Fibroblast of villous mesenchyme (primary cell): ENCODE data around the gene LHX8. TPM values are rescaled to one million over a fixed set of nuclear protein-coding genes. Genes with fewer than 3 reads are reported as not detected.

ENCODE experiments used
- DNase-seq: peaks from one replicate; pipeline ENCODE4 v3.0.0-alpha.2; 2010; ENCODE audit warnings: low read depth
- H3K4me3 ChIP-seq: 2 replicates; pipeline ENCODE4 v1.5.1; 2011; ENCODE audit warnings: low read depth, mild to moderate bottlenecking, low read length
- CTCF ChIP-seq: IDR thresholded peaks from 2 replicates; pipeline ENCODE4 v1.5.1; 2012; ENCODE audit warnings: low read depth, mild to moderate bottlenecking, low read length; ENCODE audit not compliant: insufficient read depth
- total RNA-seq: library from RNA; depleted of rRNA; stranded (reverse); fragments of >200 nt; gene quantifications from 2 replicates; pipeline ENCODE4 v1.2.3, GENCODE V29; 2012

Gene LHX8
- under 0.01 TPM in 1 of 2 replicates, not detected in the other for total RNA-seq

- H3K4me3 ChIP-seq = peak within 1 kb of the TSS; percentile 4
- DNase-seq = no peak
- TF ChIP-seq CTCF = no peak
These were observed at the start of gene LHX8 for GRCh38 chr1:75133750-75134646. LHX8 (plus strand) TSS chr1:75134388; CDS start chr1:75136615, 2,227 bp downstream.

- no peak for TF ChIP-seq CTCF
- no peak overlapping the region for H3K4me3 ChIP-seq
- no peak for DNase-seq
These were observed 48.3 kb upstream of the LHX8 start for GRCh38 chr1:75085931-75086330.

GRCh38 chr1:75087278-75087677, 46.9 kb upstream of the LHX8 start:
- DNase-seq = no peak

GRCh38 chr1:75092141-75092540, 42.0 kb upstream of the LHX8 start:
- TF ChIP-seq CTCF = no peak
- no peak overlapping the region for H3K4me3 ChIP-seq
- DNase-seq = no peak

More at GRCh38 chr1:75087278-75087677, 46.9 kb upstream of the LHX8 start:
- TF ChIP-seq CTCF = no peak
- no peak overlapping the region for H3K4me3 ChIP-seq

- no peak for DNase-seq
- TF ChIP-seq CTCF = no peak
- H3K4me3 ChIP-seq = no peak overlapping the region
These were observed 36.5 kb upstream of the LHX8 start for GRCh38 chr1:75097654-75098053.

GRCh38 chr1:75099581-75099980, 34.6 kb upstream of the LHX8 start:
- TF ChIP-seq CTCF = no peak
- no peak for DNase-seq
- H3K4me3 ChIP-seq = no peak overlapping the region
